Hepatic stellate cell (primary cell): ENCODE measurements around the gene SART1.

Experiments used
- DNase-seq: peaks from one replicate; pipeline ENCODE4 v3.0.0; 2011; ENCODE audit warnings: low spot score

SART1 gene

DNA sequence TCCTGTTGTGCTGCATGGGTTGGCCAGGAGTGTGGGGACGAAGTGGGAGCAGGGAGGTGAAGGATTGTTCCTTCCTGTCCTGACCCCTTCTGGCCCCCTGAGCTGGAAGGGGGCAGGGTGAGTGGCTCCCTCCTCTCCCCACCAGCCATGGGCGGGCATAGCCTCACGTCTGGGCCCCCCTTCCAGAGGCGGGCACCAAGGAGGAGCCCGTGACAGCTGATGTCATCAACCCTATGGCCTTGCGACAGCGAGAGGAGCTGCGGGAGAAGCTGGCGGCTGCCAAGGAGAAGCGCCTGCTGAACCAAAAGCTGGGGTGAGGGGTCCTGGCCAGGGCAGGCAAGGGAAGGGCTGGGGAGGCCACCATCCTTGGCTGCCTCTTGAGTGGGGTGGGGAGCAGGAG is 3.4 kb downstream of the SART1 start:
- DNase-seq: no peak

GRCh38 chr11:65965986-65966762 is 4.6 kb downstream of the SART1 start:
- DNase-seq: no peak

GRCh38 chr11:65967329-65967934 is 5.9 kb downstream of the SART1 start:
- DNase-seq: no peak

DNA sequence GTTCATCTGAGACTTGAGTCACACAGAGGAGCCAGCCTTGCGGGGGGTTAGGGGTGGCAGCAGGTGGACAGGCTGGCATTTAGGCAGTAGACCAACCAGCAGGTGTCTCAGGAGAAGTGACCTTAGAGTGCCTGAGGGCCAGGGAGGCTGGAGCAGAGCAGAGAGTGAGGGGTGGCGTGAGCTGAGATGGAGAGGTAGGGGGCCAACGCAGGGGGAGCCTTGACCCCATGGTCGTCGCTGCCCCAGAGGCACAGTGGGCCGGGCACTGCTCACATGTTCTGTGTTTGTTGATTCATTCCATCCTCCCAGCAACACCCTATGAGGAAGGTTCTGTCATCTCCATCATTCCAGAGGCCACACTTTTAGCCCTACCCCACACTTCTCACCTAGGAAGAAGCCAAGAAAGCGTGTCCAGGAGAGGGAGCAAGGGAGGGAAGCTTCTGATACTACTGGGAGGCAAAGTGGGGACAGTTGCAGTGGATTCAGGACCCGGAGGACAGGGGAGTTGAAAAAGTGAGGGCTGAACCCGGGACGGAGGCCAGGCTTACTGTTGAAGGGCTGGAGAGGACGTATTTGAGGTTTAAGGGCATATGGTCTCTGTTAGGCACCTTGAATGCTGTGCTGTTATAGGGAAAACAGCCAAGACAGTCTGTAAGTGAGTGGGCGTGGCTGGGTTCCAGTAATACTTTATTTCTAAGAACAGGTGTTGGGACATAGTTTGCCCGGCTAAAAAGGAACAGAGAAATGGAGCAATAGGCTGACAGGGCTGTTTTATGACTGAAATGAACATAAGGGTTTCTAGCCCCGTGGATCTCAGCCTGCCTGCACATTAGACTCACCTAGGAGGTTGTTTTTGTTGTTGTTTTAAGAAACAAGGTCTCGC is 7.3 kb downstream of the SART1 start:
- no peak for DNase-seq

DNA sequence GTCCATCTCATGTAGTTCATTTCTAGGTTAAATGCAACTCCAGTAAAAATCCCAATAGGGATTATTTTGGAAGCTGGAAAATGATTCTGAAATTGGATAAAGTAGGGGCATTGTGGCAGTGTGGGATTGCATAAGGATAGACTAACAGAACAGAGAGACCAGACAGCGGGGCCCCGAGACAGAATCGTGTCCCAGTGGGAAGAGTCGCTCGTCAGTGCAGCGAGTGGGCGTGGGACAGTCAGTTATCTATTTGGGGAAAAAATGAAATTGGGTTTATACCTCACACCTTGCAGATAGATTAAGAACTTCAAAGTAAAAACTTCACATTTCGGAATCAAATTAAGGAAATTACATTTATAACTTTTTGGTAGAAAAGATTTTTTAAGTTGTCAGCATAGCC is 10.6 kb downstream of the SART1 start:
- DNase-seq: no peak

DNA sequence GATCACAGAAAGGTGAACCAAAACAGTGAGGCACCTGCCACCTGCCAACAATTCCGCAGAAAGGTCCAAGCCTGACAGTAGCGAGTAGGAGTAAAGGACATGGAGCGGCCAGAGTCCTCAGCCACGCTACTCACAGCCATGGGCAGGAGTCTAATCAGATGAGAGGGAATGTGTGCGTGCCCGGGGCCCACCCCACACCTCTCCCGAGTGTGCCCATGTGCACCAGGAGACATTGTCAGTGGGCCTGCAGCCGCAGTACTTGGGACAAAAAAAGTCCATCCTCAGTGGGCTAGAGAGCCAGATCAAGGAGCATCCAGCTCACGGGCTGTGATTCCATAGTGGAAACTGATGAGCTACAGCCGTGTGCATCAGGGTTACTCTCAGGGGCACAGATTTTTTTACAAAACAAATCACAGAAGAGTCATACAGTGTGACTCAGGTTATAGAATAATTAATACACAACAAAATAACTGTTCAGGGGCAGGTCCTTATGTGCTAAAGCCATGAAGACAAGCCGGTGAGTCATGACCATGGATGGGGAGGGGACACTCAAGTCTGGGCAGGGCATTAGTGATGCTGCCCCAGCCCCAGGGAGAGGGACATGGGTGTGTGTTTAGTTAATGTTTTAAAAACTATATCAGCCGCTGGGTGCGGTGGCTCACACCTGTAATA is 12.0 kb downstream of the SART1 start:
- no peak for DNase-seq

DNA sequence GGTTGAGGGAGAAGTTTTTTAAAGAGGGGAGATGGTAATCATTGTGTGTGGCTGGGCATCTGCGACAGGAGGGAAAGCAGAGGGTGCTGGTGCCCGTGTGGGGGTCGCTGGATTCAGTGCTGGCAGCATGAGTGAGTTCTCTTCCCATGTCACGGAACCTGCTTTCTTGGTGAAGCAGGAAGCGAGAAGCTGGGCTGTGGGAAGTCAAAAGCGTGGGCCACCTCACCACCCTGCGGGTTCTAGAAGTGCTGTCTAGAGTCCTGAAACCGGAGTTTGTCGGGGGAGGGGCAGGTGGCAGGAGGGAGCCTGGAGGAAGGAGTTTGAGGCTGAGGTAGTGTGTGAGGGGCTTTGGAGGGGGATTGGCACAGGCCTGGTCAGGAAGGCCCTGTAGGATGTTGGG is 14.2 kb downstream of the SART1 start:
- no peak for DNase-seq

DNA sequence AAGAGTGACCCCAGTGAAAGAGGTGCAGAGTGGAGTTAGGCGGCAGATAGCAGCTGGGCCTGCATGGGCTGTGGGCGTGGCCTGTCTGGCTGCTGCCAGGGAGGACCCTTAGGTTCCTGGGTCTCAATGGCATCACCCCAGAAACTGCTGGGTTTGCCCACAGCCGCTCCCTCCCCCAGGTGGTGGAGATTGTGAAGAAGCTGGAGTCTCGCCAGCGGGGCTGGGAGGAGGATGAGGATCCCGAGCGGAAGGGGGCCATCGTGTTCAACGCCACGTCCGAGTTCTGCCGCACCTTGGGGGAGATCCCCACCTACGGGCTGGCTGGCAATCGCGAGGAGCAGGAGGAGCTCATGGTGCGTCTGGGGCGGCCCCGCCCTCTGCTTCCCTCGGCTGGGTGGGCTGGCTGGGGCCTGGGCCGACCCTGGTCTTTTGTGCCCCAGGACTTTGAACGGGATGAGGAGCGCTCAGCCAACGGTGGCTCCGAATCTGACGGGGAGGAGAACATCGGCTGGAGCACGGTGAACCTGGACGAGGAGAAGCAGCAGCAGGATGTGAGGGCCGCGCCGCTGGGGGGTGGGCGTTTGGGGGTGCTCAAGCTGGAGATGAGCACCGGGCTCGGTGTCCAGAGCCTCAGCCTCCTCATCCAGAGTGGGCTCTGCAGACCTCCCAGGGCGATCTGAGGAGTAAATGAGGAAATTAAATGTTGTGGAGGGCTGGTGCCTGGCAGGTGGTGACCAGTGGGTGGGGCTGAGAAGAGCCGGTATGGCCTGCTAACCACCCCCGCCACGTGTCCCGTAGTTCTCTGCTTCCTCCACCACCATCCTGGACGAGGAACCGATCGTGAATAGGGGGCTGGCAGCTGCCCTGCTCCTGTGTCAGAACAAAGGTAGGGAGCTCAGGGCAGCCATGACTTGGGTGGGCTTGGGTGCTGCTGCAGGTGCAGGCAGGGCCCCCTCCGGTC is 15.0 kb downstream of the SART1 start:
- no peak for DNase-seq

GRCh38 chr11:65977621-65978390 is 16.3 kb downstream of the SART1 start:
- DNase-seq: no peak

- no peak for DNase-seq
Observed at GRCh38 chr11:65978391-65979238, 17.1 kb downstream of the SART1 start.

DNA sequence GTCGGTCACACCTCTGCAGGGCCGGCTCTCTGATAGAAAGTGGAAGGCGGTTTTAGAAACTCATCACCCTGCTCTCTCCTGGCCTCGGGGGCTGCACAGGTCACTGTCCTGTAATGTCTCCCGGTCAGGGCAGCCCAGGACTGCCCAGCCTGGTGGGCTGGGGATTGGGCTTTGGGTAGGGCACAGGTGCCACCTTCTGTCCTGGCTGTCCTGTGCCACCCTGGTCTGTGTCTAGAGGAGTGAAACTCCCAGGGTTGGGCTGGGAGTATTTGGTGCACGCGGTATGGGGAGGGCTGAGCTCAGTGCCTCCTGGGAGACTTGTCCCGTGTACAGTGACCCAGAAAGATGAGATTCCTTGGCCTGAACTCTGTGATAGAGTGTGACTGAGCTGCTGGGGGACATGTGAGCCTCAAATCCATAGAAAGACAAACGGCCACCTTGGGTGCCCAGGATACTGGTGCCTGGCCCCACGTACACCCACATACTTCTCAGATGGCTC is 17.8 kb downstream of the SART1 start:
- no peak for DNase-seq

DNA sequence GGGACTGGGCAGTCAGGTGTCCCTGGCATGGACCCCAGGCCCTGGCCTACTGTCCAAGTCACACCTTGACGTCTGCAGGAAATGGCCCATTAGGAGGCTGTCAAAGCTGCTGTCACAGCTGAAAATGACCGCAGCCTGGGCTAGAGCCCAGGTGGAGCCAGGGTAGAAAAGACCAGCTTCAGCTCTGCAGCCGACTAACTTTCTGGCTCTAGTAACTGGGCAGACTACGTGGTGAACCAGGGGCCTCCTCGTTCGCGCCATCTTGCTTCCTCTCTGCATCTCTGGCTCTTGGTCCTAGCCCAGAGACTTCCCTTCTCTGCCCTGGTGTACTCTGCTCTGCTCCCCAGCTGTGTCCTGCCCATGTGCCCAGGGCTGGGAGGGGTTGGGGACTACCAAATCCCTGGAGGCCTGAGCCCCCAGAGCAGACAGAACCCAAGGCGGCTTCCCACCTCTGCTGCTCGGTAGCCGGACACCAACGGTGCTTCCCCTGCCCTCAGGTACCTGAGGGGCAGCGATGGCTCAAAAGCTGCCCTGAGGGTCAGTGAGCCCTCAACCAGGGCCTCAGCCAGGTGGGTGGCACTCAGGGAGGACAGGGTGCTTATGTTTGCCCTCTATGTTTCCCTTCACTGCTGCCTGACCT is 19.7 kb downstream of the SART1 start:
- DNase-seq: no peak

DNA sequence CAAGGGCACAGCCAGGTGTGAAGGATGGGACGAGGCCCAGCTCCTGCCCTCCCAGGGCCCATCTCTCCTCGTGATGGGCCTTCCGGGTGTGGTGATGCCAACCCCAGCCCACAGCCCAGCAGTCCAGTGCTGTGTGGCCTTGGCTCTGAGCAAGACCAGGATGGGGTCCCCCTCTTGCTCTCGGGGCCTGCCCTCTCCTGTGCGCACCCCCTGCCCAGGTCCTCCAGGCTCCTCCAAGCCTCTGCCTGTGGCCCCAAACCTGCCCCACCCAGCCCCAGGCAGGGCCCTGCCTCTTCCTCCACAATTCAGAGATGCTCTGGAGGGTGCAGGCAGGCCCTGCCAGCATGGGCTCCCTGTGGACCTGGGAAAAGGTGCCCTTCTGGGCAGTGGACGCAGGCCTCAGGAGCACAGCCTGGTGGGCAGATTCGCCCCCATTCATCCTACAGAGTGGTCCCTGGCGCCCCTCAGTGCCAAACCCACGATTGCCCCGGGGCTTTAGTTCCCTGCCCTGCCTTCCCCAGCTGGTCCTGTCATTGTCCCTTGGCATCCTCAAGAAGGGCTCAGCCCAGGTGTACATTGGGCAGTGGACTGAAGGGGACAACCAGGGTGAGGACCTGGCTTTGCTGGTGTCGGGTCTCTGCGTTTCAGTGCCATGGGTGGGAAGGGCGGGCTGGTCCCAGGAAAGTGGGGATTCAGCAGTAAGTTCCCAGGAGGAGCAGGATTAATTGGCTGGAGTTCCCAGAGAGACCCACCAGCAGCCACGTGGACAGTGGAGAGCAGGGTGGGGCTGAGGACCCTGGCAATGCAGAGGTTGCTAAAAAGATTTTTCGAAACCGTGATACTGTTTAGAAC is 20.7 kb downstream of the SART1 start:
- DNase-seq: no peak

GRCh38 chr11:65982824-65983588 is 21.5 kb downstream of the SART1 start:
- no peak for DNase-seq

- DNase-seq: no peak
Observed at GRCh38 chr11:65983589-65983987, 22.1 kb downstream of the SART1 start.

- DNase-seq: no peak
Observed at GRCh38 chr11:65987336-65987735, 25.8 kb downstream of the SART1 start.
